Muscle of arm (tissue), 12 donors: ENCODE data around the gene DCAF17. TPM values are rescaled to one million over a fixed set of nuclear protein-coding genes. Genes with fewer than 3 reads are reported as not detected.

ENCODE experiments used
- polyA plus RNA-seq, 12 donors: library from polyadenylated mRNA; unstranded; fragments of 120-200 nt; gene quantifications; one replicate each; pipeline ENCODE4 v1.2.1, GENCODE V29; 2013; ENCODE audit not compliant: insufficient read length in 12 of 12

DCAF17 gene
- polyA plus RNA-seq, 12 donors, result 11.5 to 29.4 (median 17.7) TPM; not detected in 1

Other genes starting within 250 kb of the DCAF17 start
- 100 to 1,000 TPM in 1 of 12 donors, 10 to 100 TPM in 11; 12.3 to 376 (median 15.6) TPM for gene METTL8, start 236 bp upstream of the DCAF17 start, polyA plus RNA-seq
- gene CYBRD1, start 88.2 kb downstream of the DCAF17 start, polyA plus RNA-seq, result 100 to 1,000 TPM in 2 of 12 donors, 10 to 100 TPM in 9, not detected in 1; 73.8 to 127 (median 89.4) TPM